ENCODE results near the gene RASD2. TPM values are rescaled to one million over a fixed set of nuclear protein-coding genes. Genes with fewer than 3 reads are reported as not detected.

RASD2 gene
- total and polyA plus RNA-seq, 10 of the 15 experiments (the other 5 are each of a cell fraction or from before 2014, with no cell fraction given) = 0.03 TPM; not detected in 9

DNA sequence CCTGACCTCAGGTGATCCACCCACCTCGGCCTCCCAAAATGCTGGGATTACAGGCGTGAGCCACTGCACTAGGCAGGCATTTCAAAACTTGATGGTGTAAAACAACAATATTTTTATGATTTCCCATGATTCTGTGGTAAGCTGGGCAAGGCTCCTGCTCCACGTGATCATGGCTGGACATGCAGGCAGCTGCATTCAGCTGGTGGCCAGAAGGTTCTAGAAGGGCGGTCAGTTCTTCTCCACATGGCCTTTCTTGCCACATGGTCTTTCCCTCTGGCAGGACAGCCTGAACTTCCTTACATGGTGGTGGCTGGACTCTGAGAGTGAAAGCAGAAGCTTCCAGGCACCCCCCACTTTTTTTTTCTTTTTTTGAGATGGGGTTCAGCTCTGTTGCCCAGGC lies 9.9 kb upstream of the RASD2 start:
- ChIA-PET RAD21 (ENCODE audit: unreplicated experiment) (no interaction called here), POLR2A (no interaction called here), SMC1A (ENCODE audit: uncharacterized antibody, unreplicated experiment) (no interaction called here), CTCF (no interaction called here)
- Histone ChIP-seq H4K20me1 (ENCODE audit: control insufficient read depth, insufficient read depth) (no peaks in the 10 kb centered on the region), H3K79me2 (ENCODE audit: control insufficient read depth, insufficient read depth, low read length) (no peaks in the 10 kb centered on the region), H3K9me3 (replicated peaks; ENCODE audit: control insufficient read depth, insufficient read depth, low read length) (no peaks in the 10 kb centered on the region; the same call in 2 of the 3 replicates), H3K4me3 (no peak overlapping the region), H3K4me1 (ENCODE audit: control insufficient read depth, insufficient read depth, low read length) (no peaks in the 10 kb centered on the region), H3K27me3 (replicated peaks in 1 of 2; ENCODE audit: control insufficient read depth in 2 of 2, insufficient read depth in 2 of 2, low read length in 1 of 2) (no peaks in the 10 kb centered on the region; a peak in 1 of 4 replicates), H3K9ac (ENCODE audit: control insufficient read depth, insufficient read depth, low read length) (no peak overlapping the region), H2AFZ (ENCODE audit: control insufficient read depth, low read depth, low read length) (no peak overlapping the region), H3K27ac (ENCODE audit: control insufficient read depth, insufficient read depth) (no peak overlapping the region), H3K4me2 (ENCODE audit: control insufficient read depth, insufficient read depth) (no peak overlapping the region), H3K36me3 (ENCODE audit: control insufficient read depth in 2 of 2, insufficient read depth in 2 of 2, low read length in 1 of 2) (no peaks in the 10 kb centered on the region)
- no TSS peak for BruUV-seq (replicated peaks)
- no peak for DNase-seq (ENCODE audit: low read depth, low spot score)
- FAIRE-seq = no peak
- no peak for ATAC-seq
- WGBS (ENCODE audit: insufficient coverage, insufficient replicate concordance, low lambda C conversion rate, missing lambda C conversion rate) = 19% methylated on average over 4 of the region's 4 CpGs
- TF ChIP-seq, protein P1, sequence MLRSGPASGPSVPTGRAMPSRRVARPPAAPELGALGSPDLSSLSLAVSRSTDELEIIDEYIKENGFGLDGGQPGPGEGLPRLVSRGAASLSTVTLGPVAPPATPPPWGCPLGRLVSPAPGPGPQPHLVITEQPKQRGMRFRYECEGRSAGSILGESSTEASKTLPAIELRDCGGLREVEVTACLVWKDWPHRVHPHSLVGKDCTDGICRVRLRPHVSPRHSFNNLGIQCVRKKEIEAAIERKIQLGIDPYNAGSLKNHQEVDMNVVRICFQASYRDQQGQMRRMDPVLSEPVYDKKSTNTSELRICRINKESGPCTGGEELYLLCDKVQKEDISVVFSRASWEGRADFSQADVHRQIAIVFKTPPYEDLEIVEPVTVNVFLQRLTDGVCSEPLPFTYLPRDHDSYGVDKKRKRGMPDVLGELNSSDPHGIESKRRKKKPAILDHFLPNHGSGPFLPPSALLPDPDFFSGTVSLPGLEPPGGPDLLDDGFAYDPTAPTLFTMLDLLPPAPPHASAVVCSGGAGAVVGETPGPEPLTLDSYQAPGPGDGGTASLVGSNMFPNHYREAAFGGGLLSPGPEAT (IDR thresholded peaks at IDR 0.05; ENCODE audit: low read depth) = no peak
- TF ChIP-seq CREM (IDR thresholded peaks at IDR 0.05; ENCODE audit: low read depth) (no peak), BHLHE40 (IDR thresholded peaks at IDR 0.05; ENCODE audit: borderline replicate concordance in 1 of 2, low read depth in 2 of 2, low read length in 1 of 2) (no peak), TCF12 (IDR thresholded peaks at IDR 0.05; ENCODE audit: low read depth, low read length) (no peak), MEF2A (IDR thresholded peaks at IDR 0.05; ENCODE audit: insufficient read depth, low read depth, low read length) (no peak), DPF2 (IDR thresholded peaks at IDR 0.05) (no peak), KDM1A (IDR thresholded peaks at IDR 0.05; ENCODE audit: borderline replicate concordance) (no peak), ASH2L (IDR thresholded peaks at IDR 0.05; ENCODE audit: borderline replicate concordance, low read depth) (no peak)
- TF ChIP-seq, protein P2, sequence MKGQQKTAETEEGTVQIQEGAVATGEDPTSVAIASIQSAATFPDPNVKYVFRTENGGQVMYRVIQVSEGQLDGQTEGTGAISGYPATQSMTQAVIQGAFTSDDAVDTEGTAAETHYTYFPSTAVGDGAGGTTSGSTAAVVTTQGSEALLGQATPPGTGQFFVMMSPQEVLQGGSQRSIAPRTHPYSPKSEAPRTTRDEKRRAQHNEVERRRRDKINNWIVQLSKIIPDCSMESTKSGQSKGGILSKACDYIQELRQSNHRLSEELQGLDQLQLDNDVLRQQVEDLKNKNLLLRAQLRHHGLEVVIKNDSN (IDR thresholded peaks at IDR 0.05; ENCODE audit: borderline replicate concordance, extremely low read length, insufficient read depth, low read depth, low read length) = no peak
- intact Hi-C loops (cut with micrococcal nuclease; ENCODE audit: unreplicated experiment) (no loop called here), in situ Hi-C loops (cut with MboI) (no loop called here)

All from GM12878 (cell line).